Measurements from ENCODE around the gene PTPN4. TPM values are rescaled to one million over a fixed set of nuclear protein-coding genes. Genes with fewer than 3 reads are reported as not detected.

Gene PTPN4
- polyA plus RNA-seq, 3 donors, result 5.5 to 6.7 (median 5.7) TPM

DNA sequence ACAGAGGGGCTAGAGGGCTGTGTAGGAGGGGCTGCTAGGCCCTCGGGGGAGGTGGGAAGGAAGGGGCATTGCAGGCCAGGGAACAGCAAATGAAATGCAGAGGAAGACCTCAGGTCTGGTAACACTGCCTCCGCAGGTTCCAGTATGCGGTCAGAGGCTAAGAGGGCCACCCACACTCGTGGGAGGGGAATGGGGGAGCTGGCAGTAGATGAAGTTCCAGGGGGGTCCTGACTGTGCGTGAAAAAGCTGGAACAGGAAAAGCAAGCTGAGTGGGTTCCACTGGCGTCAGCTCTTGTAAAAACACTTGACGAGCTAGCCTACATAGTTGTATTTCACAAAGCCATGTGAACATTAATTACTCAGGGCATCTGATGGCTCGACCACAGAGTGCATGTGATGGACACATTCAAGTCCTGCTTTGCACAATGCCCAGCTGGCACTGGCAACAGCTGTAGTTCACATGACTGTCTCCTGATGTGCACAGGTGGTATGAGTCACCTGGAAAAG is 29.0 kb upstream of the PTPN4 start:
- Histone ChIP-seq H3K9ac (ENCODE audit: insufficient read depth, low read length, poor library complexity, severe bottlenecking) (no peak overlapping the region), H4K20me1 (ENCODE audit: insufficient read depth, low read length) (no peaks in the 10 kb centered on the region), H3K4me3 (replicated peaks in 1 of 3; ENCODE audit: low read depth in 2 of 3, low read length in 3 of 3) (no peak overlapping the region), H3K9me3 (replicated peaks in 1 of 2; ENCODE audit: control insufficient read depth in 1 of 2, insufficient read depth in 1 of 2, low read length in 2 of 2) (no peaks in the 10 kb centered on the region), H3K4me1 (ENCODE audit: control insufficient read depth in 1 of 2, insufficient read depth in 2 of 2, low read length in 2 of 2) (peaks cover 0 to 5% of the 10 kb centered on the region in 2 donors), H3K36me3 (replicated peaks in 1 of 2; ENCODE audit: control insufficient read depth in 1 of 2, insufficient read depth in 2 of 2, low read length in 2 of 2) (no peaks in the 10 kb centered on the region), H3K79me2 (ENCODE audit: insufficient read depth, low read length) (no peaks in the 10 kb centered on the region), H3K4me2 (replicated peaks; ENCODE audit: extremely low read depth, low read length, poor library complexity, severe bottlenecking) (no peak overlapping the region), H2AFZ (ENCODE audit: insufficient read depth, low read depth, low read length, poor library complexity, severe bottlenecking) (no peak overlapping the region), H3K27ac (ENCODE audit: low read depth in 1 of 2, low read length in 2 of 2) (no peak overlapping the region), H3K27me3 (ENCODE audit: control insufficient read depth in 2 of 2, insufficient read depth in 2 of 2, low read length in 2 of 2) (no peaks in the 10 kb centered on the region)
- Mint-ChIP-seq H3K27ac (no peak overlapping the region), H3K4me1 (peaks cover 9% of the 10 kb centered on the region), H3K9me3 (peaks cover 0 to 5% (median 0%) of the 10 kb centered on the region in 7 donors), H3K27me3 (ENCODE audit: low read depth in 3 of 3) (peaks cover 6 to 10% (median 8%) of the 10 kb centered on the region in 3 donors), H3K36me3 (peaks cover 0 to 2% of the 10 kb centered on the region in 2 donors), H3K4me3 (no peak overlapping the region)
- DNase-seq, result no peak
- intact Hi-C loops (cut with micrococcal nuclease), result no loop called here
- 87% methylated on average over 8 of the region's 8 CpGs for WGBS (ENCODE audit: insufficient coverage)
- TF ChIP-seq CTCF (IDR thresholded peaks at IDR 0.05), result no peak

DNA sequence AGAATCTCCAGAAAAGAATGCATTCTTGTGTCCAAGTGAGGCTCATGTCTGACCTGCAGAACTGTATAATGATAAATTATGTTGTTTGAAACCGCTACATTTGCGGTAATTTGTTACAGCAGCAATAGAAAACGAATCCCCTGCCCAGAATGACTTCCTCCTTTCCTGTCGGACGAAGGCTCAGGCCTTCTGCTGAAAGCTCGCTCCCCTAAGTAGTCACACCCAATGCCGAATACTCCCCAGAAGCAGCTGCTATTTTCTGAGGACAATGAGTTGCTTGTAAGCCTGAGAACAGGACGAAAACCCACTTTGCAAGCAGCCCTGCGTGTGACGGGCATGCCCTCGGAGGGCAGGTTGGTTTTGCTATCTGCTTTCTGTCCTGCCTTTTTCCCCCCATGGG is 27.7 kb upstream of the PTPN4 start:
- peak in 1 of 3 donors; percentile 2 for DNase-seq
- no peak overlapping the region for H3K4me3 Mint-ChIP-seq
- H3K79me2 ChIP-seq (ENCODE audit: insufficient read depth, low read length), result no peaks in the 10 kb centered on the region

More for the DNA sequence above, 27.7 kb upstream of the PTPN4 start:
- intact Hi-C loops (cut with micrococcal nuclease), result no loop called here
- H3K9ac ChIP-seq (ENCODE audit: insufficient read depth, low read length, poor library complexity, severe bottlenecking), result no peak overlapping the region
- no peaks in the 10 kb centered on the region for H3K36me3 ChIP-seq (replicated peaks in 1 of 2; ENCODE audit: control insufficient read depth in 1 of 2, insufficient read depth in 2 of 2, low read length in 2 of 2)
- Mint-ChIP-seq H3K4me1 (peaks cover 9% of the 10 kb centered on the region), H3K9me3 (peaks cover 0 to 5% (median 0%) of the 10 kb centered on the region in 7 donors), H3K27ac (no peak overlapping the region), H3K36me3 (peaks cover 0 to 2% of the 10 kb centered on the region in 2 donors), H3K27me3 (ENCODE audit: low read depth in 3 of 3) (peaks cover 6 to 10% (median 8%) of the 10 kb centered on the region in 3 donors)
- TF ChIP-seq CTCF (IDR thresholded peaks at IDR 0.05), result no peak
- H3K4me3 ChIP-seq (replicated peaks in 1 of 3; ENCODE audit: low read depth in 2 of 3, low read length in 3 of 3), result no peak overlapping the region
- peaks cover 0 to 5% of the 10 kb centered on the region in 2 donors for H3K4me1 ChIP-seq (ENCODE audit: control insufficient read depth in 1 of 2, insufficient read depth in 2 of 2, low read length in 2 of 2)
- no peaks in the 10 kb centered on the region for H3K27me3 ChIP-seq (ENCODE audit: control insufficient read depth in 2 of 2, insufficient read depth in 2 of 2, low read length in 2 of 2)
- H3K27ac ChIP-seq (ENCODE audit: low read depth in 1 of 2, low read length in 2 of 2), result no peak overlapping the region
- no peaks in the 10 kb centered on the region for H3K9me3 ChIP-seq (replicated peaks in 1 of 2; ENCODE audit: control insufficient read depth in 1 of 2, insufficient read depth in 1 of 2, low read length in 2 of 2)
- H4K20me1 ChIP-seq (ENCODE audit: insufficient read depth, low read length), result no peaks in the 10 kb centered on the region
- WGBS (ENCODE audit: insufficient coverage), result 0% methylated on average over 4 of the region's 11 CpGs
- peak overlapping the region; percentile 7 for H3K4me2 ChIP-seq (replicated peaks; ENCODE audit: extremely low read depth, low read length, poor library complexity, severe bottlenecking)
- peak overlapping the region; percentile 41 for H2AFZ ChIP-seq (ENCODE audit: insufficient read depth, low read depth, low read length, poor library complexity, severe bottlenecking)

Measured in CD14-positive monocyte (primary cell).